PC-9 (cell line): ENCODE results near the gene TMBIM4. TPM values are rescaled to one million over a fixed set of nuclear protein-coding genes. Genes with fewer than 3 reads are reported as not detected.

Experiments
- BruUV-seq: library from RNA; stranded (reverse); fragments of 400-500 nt; replicated peaks from 2 replicates; lab custom pipeline; 2021; lab: Mats Ljungman, UMichigan
- CTCF ChIA-PET: fragments of 300-600 bp; sonication (Branson Sonifier 250); formaldehyde crosslinking; loops from one replicate; lab custom pipeline; 2022; ENCODE audit warnings: antibody characterized with exemption; lab: Charles Lee
- POLR2A ChIA-PET: fragments of 300-600 bp; sonication (Branson Sonifier 250); formaldehyde crosslinking; loops from one replicate; lab custom pipeline; 2022; ENCODE audit warnings: antibody characterized with exemption; ENCODE audit not compliant: unreplicated experiment; lab: Charles Lee
- DNase-seq, 2 experiments: peaks; one replicate each; pipeline versions ENCODE4 v3.0.0 to v3.0.0-alpha.2; 2015 to 2022; ENCODE audit warnings: mixed read lengths in 1 of 2
- H2AFZ ChIP-seq: fragments of 200-600 bp; sonication (generic); 2 replicates; pipeline ENCODE4 v1.8.1; 2017; ENCODE audit warnings: antibody characterized with exemption
- H3F3A ChIP-seq: fragments of 200-600 bp; sonication (generic); 2 replicates; pipeline ENCODE4 v1.8.1; 2017; ENCODE audit warnings: antibody characterized with exemption, mild to moderate bottlenecking, low read depth; ENCODE audit not compliant: insufficient read depth
- H3K27ac ChIP-seq: fragments of 200-600 bp; sonication (generic); 2 replicates; pipeline ENCODE4 v1.6.1; 2016; ENCODE audit warnings: mixed run types
- H3K27me3 ChIP-seq: fragments of 200-600 bp; sonication (generic); 2 replicates; pipeline ENCODE4 v1.6.1; 2016; ENCODE audit warnings: low read depth, mixed run types; ENCODE audit not compliant: insufficient read depth
- H3K36me3 ChIP-seq: fragments of 200-600 bp; sonication (generic); 2 replicates; pipeline ENCODE4 v1.6.1; 2016; ENCODE audit warnings: low read depth, mixed run types
- H3K4me1 ChIP-seq: fragments of 200-600 bp; sonication (generic); replicated peaks from 2 replicates; pipeline ENCODE4 v1.6.1; 2016; ENCODE audit warnings: mixed run types; ENCODE audit not compliant: insufficient read depth
- H3K4me2 ChIP-seq: fragments of 200-600 bp; sonication (generic); 2 replicates; pipeline ENCODE4 v1.6.1; 2017; ENCODE audit warnings: mixed run types
- H3K4me3 ChIP-seq: fragments of 200-600 bp; sonication (generic); 2 replicates; pipeline ENCODE4 v1.6.1; 2016; ENCODE audit warnings: mixed run types
- H3K79me2 ChIP-seq: fragments of 200-600 bp; sonication (generic); 2 replicates; pipeline ENCODE4 v1.6.1; 2017; ENCODE audit warnings: low read depth, mixed run types
- H3K9me2 ChIP-seq: fragments of 200-600 bp; sonication (generic); 2 replicates; pipeline ENCODE4 v1.8.1; 2017; ENCODE audit warnings: mild to moderate bottlenecking; ENCODE audit not compliant: insufficient read depth
- H3K9me3 ChIP-seq: fragments of 200-600 bp; sonication (generic); 2 replicates; pipeline ENCODE4 v1.8.1; 2016; ENCODE audit warnings: low read depth; ENCODE audit not compliant: insufficient read depth
- H4K20me1 ChIP-seq: fragments of 200-600 bp; sonication (generic); 2 replicates; pipeline ENCODE4 v1.8.1; 2017; ENCODE audit not compliant: insufficient read depth
- CTCF ChIP-seq: fragments of 200-600 bp; sonication (generic); conservative IDR thresholded peaks from 2 replicates; pipeline ENCODE4 v1.6.1; 2017; ENCODE audit warnings: mixed run types, antibody characterized with exemption, mild to moderate bottlenecking, moderate library complexity
- EZH2 ChIP-seq: fragments of 200-600 bp; sonication (generic); IDR thresholded peaks from 2 replicates; pipeline ENCODE4 v1.8.0; 2017; ENCODE audit warnings: antibody characterized with exemption, low read depth
- intact Hi-C: fragments of 100-400 bp; cut with micrococcal nuclease; formaldehyde crosslinking; loops from one replicate; pipeline ENCODE4 v1.10.0; 2022; ENCODE audit not compliant: unreplicated experiment
- total RNA-seq: library from RNA; stranded (reverse); gene quantifications from 2 replicates; pipeline ENCODE4 v1.2.3, GENCODE V29; 2021

Gene TMBIM4
- total RNA-seq, 1 experiment from 2014 or later, result 49.8 TPM

GRCh38 chr12:66189486-66189843 is 19.7 kb upstream of the TMBIM4 start:
- Histone ChIP-seq H3K36me3 (no peaks in the 10 kb centered on the region), H2AFZ (no peak overlapping the region), H3K4me2 (no peak overlapping the region), H3K79me2 (no peaks in the 10 kb centered on the region), H3K9me3 (no peaks in the 10 kb centered on the region), H3K27me3 (no peaks in the 10 kb centered on the region), H3K4me3 (no peak overlapping the region), H3K9me2 (no peaks in the 10 kb centered on the region), H3F3A (no peaks in the 10 kb centered on the region), H3K27ac (no peak overlapping the region), H3K4me1 (no peaks in the 10 kb centered on the region), H4K20me1 (no peaks in the 10 kb centered on the region)
- TF ChIP-seq CTCF (no peak), EZH2 (no peak)
- ChIA-PET CTCF (no interaction called here), POLR2A (no interaction called here)
- BruUV-seq, result no TSS peak
- intact Hi-C loops, result no loop called here
- DNase-seq, result no peak

- H3K4me3 ChIP-seq, result no peak within 1 kb of the TSS
- no peak within 1 kb of the TSS for H3K4me2 ChIP-seq
- no peaks in the 10 kb centered on the region for H4K20me1 ChIP-seq
- BruUV-seq, result no TSS peak
- no peaks in the 10 kb centered on the region for H3K9me3 ChIP-seq
- H2AFZ ChIP-seq, result no peak within 1 kb of the TSS
- no peaks in the 10 kb centered on the region for H3K27me3 ChIP-seq
- no peak within 1 kb of the TSS for H3K27ac ChIP-seq
- no peaks in the 10 kb centered on the region for H3F3A ChIP-seq
- no peaks in the 10 kb centered on the region for H3K4me1 ChIP-seq
- CTCF ChIA-PET, result no interaction called here
- POLR2A ChIA-PET, result no interaction called here
- intact Hi-C loops, result no loop called here
- TF ChIP-seq EZH2, result no peak
- no peaks in the 10 kb centered on the region for H3K79me2 ChIP-seq
- no peak for DNase-seq
- H3K9me2 ChIP-seq, result no peaks in the 10 kb centered on the region
- H3K36me3 ChIP-seq, result no peaks in the 10 kb centered on the region
Measured at GRCh38 chr12:66188584-66189485, 19.0 kb upstream of the TMBIM4 start, which contains the start of gene IRAK3. Gene IRAK3 (plus strand): TSS chr12:66189214. CDS start chr12:66189300, 86 bp downstream.

- Histone ChIP-seq H3K4me1 (no peaks in the 10 kb centered on the region), H2AFZ (no peak overlapping the region), H3K9me2 (no peaks in the 10 kb centered on the region), H3K27me3 (no peaks in the 10 kb centered on the region), H3K79me2 (no peaks in the 10 kb centered on the region), H3K9me3 (no peaks in the 10 kb centered on the region), H3K4me2 (no peak overlapping the region), H3K27ac (no peak overlapping the region), H3K4me3 (no peak overlapping the region), H3F3A (no peaks in the 10 kb centered on the region), H4K20me1 (no peaks in the 10 kb centered on the region), H3K36me3 (no peaks in the 10 kb centered on the region)
- intact Hi-C loops, result no loop called here
- DNase-seq, result no peak
- no TSS peak for BruUV-seq
- ChIA-PET POLR2A (no interaction called here), CTCF (no interaction called here)
- TF ChIP-seq EZH2 (no peak), CTCF (no peak)
Measured at GRCh38 chr12:66187821-66188220, 18.0 kb upstream of the TMBIM4 start.
